Stimulated activated CD4-positive, alpha-beta T cell treated with anti-CD3 and anti-CD28 coated beads, Interleukin-15, amount 100 ng/mL, for 48 hours (primary cell): ENCODE measurements around the gene BRIX1.

ENCODE experiments used
- DNase-seq, 2 donors: peaks; one replicate each; pipeline ENCODE4 v3.0.0-alpha.2; 2020; ENCODE audit warnings: low read depth in 2 of 2

The BRIX1 gene, protein sequence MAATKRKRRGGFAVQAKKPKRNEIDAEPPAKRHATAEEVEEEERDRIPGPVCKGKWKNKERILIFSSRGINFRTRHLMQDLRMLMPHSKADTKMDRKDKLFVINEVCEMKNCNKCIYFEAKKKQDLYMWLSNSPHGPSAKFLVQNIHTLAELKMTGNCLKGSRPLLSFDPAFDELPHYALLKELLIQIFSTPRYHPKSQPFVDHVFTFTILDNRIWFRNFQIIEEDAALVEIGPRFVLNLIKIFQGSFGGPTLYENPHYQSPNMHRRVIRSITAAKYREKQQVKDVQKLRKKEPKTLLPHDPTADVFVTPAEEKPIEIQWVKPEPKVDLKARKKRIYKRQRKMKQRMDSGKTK

DNA sequence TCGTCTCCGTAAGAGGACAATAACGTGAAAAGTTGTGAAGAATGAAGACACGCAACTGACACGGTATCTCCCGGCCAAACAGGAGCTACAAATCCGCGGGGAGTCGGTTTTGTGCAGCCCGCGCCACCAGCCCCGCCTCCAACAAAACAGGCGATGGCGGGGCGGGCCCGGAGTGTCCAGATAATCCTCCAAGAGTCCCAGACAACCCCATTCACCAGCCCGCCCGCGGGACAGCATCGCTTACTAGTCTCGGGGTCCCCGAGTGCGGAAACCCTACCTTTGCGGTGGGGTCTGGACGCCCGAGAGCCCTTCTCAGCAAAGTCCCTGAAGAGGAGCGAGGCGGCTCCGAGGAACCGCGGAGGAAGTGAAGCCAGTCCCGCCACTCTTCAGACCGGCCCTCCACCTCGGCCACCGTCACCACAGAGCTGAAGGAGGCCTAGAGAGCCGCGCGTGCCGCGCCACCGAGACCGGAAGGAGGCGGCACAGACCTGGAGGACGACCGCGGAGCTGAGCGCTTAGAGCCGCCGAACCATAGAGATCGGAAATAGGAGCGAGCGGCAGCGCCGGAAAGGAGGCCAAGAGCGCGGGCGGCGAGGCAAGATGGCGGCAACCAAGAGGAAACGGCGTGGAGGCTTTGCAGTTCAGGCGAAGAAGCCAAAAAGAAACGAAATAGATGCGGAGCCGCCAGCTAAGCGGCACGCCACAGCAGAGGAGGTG is at the start of gene BRIX1, which contains the start of gene RAD1:
Gene BRIX1 (plus strand): TSS at position 573 of the 717 bp plus-strand sequence. CDS start 28 bp downstream, at position 601.
Gene RAD1 (minus strand): TSS at position 366 of the 717 bp plus-strand sequence. CDS start 612 bp downstream, outside the sequence.
- DNase-seq = peak; percentile 92 to 93

DNA sequence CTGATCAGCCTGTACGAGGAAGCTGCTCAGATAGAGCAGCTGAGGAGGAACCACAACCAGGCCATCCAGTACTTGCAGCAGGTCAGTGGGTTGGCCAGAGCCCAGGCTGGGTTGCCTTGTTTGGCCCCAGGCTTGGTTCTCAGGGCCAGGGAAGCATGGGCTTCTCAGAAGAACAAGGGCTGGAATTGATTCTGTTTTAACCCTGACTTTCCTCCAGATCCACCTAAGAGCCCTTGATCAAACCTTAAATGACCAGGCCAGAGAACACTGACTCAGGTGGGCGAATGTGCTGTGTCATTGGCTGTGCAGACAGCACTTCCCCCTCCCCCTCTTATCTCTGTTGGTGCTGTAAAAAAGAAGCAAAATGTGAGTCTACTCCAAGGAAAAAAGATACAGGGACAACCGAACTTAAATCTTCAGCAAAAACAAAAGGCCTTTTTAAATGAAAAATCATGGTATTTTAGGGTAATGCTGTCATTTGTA is 48.5 kb upstream of the BRIX1 start:
- no peak for DNase-seq

GRCh38 chr5:34867660-34868059 is 47.9 kb upstream of the BRIX1 start:
- DNase-seq = no peak

DNA sequence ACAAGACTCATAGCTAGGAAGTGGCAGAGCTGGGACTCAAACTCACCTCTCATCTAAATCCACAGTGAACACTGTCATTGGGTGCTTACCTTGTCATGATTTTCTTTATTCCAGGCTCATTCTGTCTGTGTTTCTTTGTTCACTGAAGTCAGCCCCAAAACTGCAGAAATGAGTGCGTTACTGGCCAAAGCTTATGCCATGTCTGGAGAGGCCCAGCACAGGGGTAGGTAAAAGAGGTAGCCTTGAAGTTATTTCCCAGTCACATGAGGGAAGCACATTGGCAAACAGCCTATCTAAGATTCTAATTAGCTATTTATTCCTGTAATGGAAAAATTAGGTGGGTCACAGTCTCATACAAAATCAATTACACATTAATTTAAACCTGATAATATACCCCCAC is 46.7 kb upstream of the BRIX1 start:
- DNase-seq = no peak

GRCh38 chr5:34869256-34869655 is 46.3 kb upstream of the BRIX1 start:
- no peak for DNase-seq

GRCh38 chr5:34870382-34870781 is 45.1 kb upstream of the BRIX1 start:
- DNase-seq = no peak

DNA sequence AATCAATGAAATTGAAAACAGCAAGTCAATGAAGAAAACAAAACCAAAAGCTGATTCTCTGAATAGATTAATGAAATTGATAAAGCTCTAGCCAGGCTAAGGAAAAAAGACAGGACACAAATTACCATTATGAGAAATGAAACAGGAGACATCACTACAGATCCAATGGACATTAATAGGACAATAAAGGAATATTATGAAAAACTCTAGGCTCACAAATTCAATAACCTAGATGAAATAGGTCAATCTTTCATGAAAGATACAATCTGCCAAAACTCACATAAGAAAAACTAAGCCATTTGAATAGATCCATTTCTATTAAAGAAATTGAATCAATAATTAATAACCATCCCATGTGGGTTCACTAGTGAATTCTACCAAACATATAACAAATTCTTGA is 39.2 kb upstream of the BRIX1 start:
- no peak for DNase-seq

DNA sequence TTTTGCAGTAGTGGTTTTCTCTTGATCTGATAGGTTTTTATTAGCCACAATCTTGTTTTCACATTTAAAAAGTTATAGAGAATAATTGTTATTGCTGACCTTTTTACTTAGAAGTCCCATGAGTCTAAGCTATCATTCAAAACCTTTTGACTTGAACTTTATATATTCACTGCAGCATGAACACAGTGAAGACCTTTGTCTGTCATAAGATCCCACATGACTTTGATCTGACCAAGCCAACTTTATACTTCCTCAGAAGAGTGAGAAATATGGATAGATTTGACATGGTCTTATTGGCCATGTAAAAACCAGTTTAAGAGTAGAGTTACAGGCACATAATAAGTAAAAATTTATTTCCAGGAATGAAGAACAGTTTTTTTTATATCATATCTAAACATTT is 34.3 kb upstream of the BRIX1 start:
- no peak for DNase-seq

DNA sequence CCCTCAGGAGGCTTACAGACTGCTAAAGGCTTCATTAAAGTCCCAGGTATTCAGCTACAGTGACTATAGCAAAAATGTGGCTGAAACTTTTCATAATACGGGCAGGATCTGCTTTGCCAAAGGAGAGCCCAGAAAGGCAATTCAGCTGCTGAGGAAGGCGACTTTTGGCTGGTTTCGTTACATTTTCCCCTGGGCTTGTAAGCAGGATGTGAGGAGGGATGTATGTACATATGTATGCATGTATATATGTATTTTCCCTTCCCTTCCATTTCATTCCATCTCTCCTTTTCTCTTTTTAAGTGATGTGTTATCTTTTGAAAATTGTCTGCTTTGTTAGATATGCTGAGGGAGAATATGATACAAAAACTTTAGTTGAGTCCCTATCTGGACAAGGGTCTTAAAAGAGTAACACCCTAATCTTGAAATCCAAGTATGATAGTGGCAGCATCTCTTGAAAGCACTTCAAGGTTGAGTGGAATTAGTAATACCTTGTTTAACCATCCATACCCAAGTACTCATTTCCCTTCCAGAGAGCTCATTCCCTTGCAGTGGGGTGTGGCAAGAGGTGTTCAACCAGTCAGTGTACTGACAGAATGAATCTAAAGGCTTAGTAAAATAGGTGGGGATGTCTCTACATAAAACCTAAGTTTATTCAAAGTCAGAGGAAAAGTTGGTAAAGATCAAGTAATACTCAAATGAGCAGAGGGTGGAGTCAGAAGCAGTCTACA is 29.0 kb upstream of the BRIX1 start:
- DNase-seq = no peak

DNA sequence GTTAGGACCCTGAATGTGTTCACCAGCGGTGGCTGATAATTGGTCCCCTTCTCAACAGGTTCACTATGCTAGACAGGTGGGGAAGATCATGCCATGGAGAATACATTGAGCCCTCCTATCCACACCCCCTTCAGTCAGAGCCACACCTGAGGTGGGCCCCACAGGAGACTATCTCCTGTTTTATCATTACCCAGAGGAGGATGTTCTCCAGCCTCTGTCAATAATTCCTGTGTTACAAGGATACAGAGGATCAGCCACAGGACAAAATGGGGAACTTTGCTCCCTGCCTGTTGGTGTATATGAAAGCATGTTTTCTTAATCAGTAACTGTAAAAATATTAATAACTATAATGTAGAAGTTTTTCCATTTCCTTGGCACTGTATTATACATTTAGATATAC is 26.1 kb upstream of the BRIX1 start:
- DNase-seq = no peak

DNA sequence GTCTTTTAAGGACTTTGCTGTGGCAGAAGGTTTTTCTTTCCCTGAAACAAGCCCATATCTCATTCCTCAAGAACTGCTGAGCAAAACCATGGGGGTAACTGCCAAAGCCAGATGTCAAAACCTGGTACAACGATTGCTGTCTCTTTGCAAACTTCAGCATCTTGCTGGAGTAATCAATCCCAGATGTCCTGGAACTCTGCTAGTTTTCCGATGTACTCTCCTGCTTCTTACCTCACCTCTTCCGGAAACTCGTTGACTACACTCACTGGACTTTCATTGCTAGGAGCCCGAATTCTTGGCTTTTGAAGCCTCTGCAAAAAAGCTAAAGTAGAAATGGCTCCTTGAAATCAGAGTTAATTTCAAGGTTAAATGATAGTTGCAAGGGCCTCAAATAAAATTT is 23.5 kb upstream of the BRIX1 start:
- no peak for DNase-seq

DNA sequence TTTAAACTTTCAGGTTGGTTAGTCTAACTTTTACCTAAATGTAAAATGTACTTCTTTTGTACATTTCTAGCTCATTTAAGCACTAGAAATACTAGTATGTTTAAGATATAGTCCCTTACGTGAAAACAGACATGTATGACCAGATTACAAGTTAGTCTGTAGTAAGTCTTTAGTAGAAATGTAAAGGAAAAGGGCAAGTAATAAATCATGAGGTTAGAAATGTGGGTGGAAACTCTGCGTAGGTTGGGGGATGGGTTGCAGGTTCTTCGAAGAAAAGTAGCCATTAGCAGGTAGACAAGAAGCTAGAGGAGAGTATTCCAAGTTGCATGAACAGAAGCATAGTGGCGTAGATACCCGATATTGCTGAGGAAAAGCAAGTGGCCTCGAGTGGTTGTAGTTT is 23.1 kb upstream of the BRIX1 start:
- DNase-seq = no peak

DNA sequence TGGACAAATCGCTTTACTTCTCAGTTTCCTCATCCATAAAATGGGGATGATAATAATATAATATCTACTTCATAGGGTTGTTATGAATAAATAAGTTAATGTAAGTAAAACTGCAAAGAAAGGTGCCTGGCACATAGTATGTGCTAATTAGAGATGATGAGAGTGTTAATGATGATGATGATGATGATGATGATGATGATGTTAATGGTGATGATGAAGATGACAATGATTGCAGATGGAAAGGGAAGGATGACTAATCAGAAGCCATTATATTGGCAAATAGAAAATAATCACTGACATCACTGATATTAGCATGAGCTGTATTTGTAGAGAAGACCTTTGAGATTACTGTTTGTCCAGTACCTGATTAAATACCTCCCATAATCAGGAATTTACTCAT is 20.8 kb upstream of the BRIX1 start:
- no peak for DNase-seq

GRCh38 chr5:34895641-34896419 is 19.7 kb upstream of the BRIX1 start:
- DNase-seq = no peak

DNA sequence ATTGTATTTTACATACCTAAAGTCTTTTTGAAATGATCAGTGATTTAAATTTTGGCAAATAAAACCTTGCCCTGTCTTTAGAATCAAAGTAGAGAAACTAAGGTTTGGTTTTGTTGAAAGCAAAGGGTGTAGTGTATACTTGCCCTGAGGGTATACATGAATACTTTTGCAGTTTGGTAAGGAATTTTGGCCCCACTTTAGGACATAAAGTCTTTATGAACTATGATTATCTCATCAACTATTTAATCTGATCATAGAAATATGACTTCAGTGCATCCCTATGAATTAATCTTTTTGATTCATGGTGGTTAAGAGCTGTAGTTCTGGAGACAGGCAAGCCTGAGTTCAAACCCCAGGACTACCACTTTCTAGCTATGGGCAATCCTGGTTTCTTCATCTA is 17.9 kb upstream of the BRIX1 start:
- DNase-seq = no peak

- DNase-seq = peak; percentile 15 to 43
Observed at GRCh38 chr5:34898258-34898895, 17.1 kb upstream of the BRIX1 start.

DNA sequence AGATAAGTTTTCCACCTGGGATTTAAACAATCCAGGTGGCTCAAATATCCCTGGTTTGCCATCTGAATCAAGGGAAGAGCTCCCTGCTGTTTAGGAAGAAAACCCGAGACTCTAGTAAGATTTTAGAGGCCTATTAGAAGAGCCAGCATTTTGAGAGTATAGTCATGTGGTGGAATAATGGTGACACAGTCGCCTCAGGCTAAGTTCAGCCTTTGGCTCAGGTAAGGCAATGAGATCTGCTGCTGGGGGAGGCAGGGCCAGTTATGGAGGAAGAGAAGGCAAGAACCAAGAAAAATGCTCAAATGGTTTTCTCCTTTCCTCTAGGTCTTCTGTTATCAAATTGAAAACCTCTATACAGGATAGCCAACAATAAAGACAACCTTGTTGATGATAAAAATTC is 16.4 kb upstream of the BRIX1 start:
- no peak for DNase-seq

- no peak for DNase-seq
Observed at GRCh38 chr5:34900652-34901051, 14.9 kb upstream of the BRIX1 start.

- DNase-seq = no peak
Observed at GRCh38 chr5:34903260-34903659, 12.3 kb upstream of the BRIX1 start.

DNA sequence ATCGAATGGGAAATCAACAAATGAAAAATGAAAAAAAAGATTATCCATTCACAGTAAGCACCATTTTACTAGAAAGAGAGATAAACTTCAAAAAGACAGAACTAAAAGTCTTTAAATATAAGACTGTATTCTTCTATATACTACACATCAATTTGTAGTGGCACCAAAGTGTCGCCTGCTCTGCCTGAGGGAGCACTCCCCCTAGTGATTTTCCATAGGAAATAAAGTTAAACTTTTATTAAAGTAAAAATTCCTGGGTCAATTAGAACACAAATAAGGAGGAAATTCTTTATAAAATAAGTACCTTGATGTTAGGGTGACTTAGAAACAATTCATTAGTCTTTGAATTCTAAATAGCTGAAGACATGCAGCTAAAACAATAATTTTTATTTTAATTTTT is 9.9 kb upstream of the BRIX1 start:
- no peak for DNase-seq

GRCh38 chr5:34913072-34913471 is 2.4 kb upstream of the BRIX1 start:
- DNase-seq = no peak
